Esophagus squamous epithelium (tissue), 5 donors: ENCODE data around the gene ACTG1. TPM values are rescaled to one million over a fixed set of nuclear protein-coding genes. Genes with fewer than 3 reads are reported as not detected.

Source experiments
- DNase-seq: peaks from one replicate; lab custom pipeline; 2025; lab: John Stamatoyannopoulos, UW
- H3K27ac ChIP-seq, 4 donors: fragments of 200-600 bp; sonication (generic); one replicate each; pipeline ENCODE4 v1.5.1; 2016 to 2019; ENCODE audit warnings: mild to moderate bottlenecking in 1 of 4
- H3K27me3 ChIP-seq, 4 donors: fragments of 200-600 bp; sonication (generic); 1 replicate in 3 of 4; 2 replicates in 1 of 4; pipeline versions ENCODE4 v1.5.1 to v1.6.0; 2017 to 2021; ENCODE audit warnings: antibody characterized with exemption in 1 of 4
- H3K36me3 ChIP-seq, 3 donors: fragments of 200-600 bp; sonication (generic); one replicate each; pipeline ENCODE4 v1.5.1; 2016 to 2019
- H3K4me1 ChIP-seq, 3 donors: fragments of 200-600 bp; sonication (generic); one replicate each; pipeline ENCODE4 v1.5.1; 2017 to 2019
- H3K4me3 ChIP-seq, 4 donors: fragments of 200-600 bp; sonication (generic); 1 replicate in 3 of 4; 2 replicates in 1 of 4; pipeline ENCODE4 v1.5.1; 2016 to 2019; ENCODE audit warnings: mild to moderate bottlenecking in 2 of 4, moderate library complexity in 1 of 4
- H3K9me3 ChIP-seq, 3 donors: fragments of 200-600 bp; sonication (generic); one replicate each; pipeline ENCODE4 v1.5.1; 2016 to 2019
- CTCF ChIP-seq, 6 experiments: fragments of 450-650 bp in 4 of 6; fragments of 200-600 bp in 2 of 6; sonication (generic) in 2 of 6; IDR thresholded peaks; one replicate each; pipeline ENCODE4 v1.5.1; 2016 to 2019; ENCODE audit warnings: antibody characterized with exemption in 6 of 6, mild to moderate bottlenecking in 4 of 6, moderate library complexity in 4 of 6
- POLR2A ChIP-seq, 4 donors: fragments of 450-650 bp; IDR thresholded peaks; one replicate each; pipeline ENCODE4 v1.6.1; 2017; ENCODE audit warnings: antibody characterized with exemption in 4 of 4, mild to moderate bottlenecking in 4 of 4, moderate library complexity in 3 of 4
- WGBS, 2 donors: methylation state at CpG; one replicate each; pipeline ENCODE4 v1.1.5; 2018; 5-methylcytosine and 5-hydroxymethylcytosine counted together
- intact Hi-C: fragments of 100-400 bp; cut with DNase I; formaldehyde crosslinking; loops from one replicate; pipeline ENCODE4 v1.15.0; 2022
- total RNA-seq, 4 donors: library from RNA; depleted of rRNA; stranded (reverse); fragments of >200 nt; gene quantifications; one replicate each; pipeline ENCODE4 v1.1.0, GENCODE V29; 2016
- donor health status: DM: yes; HTN: yes; CAD: no.

The ACTG1 gene
- total RNA-seq, 4 donors from 2014 or later: 3,349 to 6,664 (median 4,433) TPM

- TF ChIP-seq POLR2A (IDR thresholded peaks at IDR 0.05) (no peak), CTCF (IDR thresholded peaks at IDR 0.05) (no peak)
- peaks cover 0 to 11% (median 5%) of the 10 kb centered on the region in 3 donors for H3K4me1 ChIP-seq
- H3K27ac ChIP-seq: no peak overlapping the region
- intact Hi-C loops: no loop called here
- 100% methylated on average over 2 of the region's 6 CpGs; no CpG with 5 or more reads in 1 of the 2 donors for WGBS, 2 donors
- H3K27me3 ChIP-seq: peaks cover 0 to 81% (median 14%) of the 10 kb centered on the region in 4 donors
- H3K4me3 ChIP-seq: no peak overlapping the region
- no peaks in the 10 kb centered on the region for H3K36me3 ChIP-seq
- DNase-seq: no peak
- no peaks in the 10 kb centered on the region for H3K9me3 ChIP-seq
Measured at GRCh38 chr17:81529437-81529803, 16.8 kb upstream of the ACTG1 start.

GRCh38 chr17:81528651-81529436 lies 16.2 kb upstream of the ACTG1 start:
- Histone ChIP-seq H3K27ac (no peak overlapping the region), H3K9me3 (no peaks in the 10 kb centered on the region), H3K36me3 (no peaks in the 10 kb centered on the region), H3K4me1 (peaks cover 0 to 15% (median 5%) of the 10 kb centered on the region in 3 donors), H3K27me3 (peaks cover 0 to 81% (median 14%) of the 10 kb centered on the region in 4 donors), H3K4me3 (no peak overlapping the region)
- DNase-seq: no peak
- TF ChIP-seq POLR2A (IDR thresholded peaks at IDR 0.05) (no peak), CTCF (IDR thresholded peaks at IDR 0.05) (no peak)
- intact Hi-C loops: no loop called here
- no CpG with 5 or more reads among the region's 62 CpGs for WGBS, 2 donors

GRCh38 chr17:81528384-81528650 lies 15.7 kb upstream of the ACTG1 start:
- no peak for DNase-seq
- H3K27ac ChIP-seq: no peak overlapping the region
- H3K4me1 ChIP-seq: peaks cover 0 to 21% (median 5%) of the 10 kb centered on the region in 3 donors
- no peaks in the 10 kb centered on the region for H3K9me3 ChIP-seq
- peaks cover 0 to 82% (median 14%) of the 10 kb centered on the region in 4 donors for H3K27me3 ChIP-seq
- H3K36me3 ChIP-seq: no peaks in the 10 kb centered on the region
- WGBS, 2 donors: 58% methylated on average over 2 of the region's 20 CpGs; no CpG with 5 or more reads in 1 of the 2 donors
- no peak overlapping the region for H3K4me3 ChIP-seq
- TF ChIP-seq POLR2A (IDR thresholded peaks at IDR 0.05) (no peak), CTCF (IDR thresholded peaks at IDR 0.05) (no peak)
- intact Hi-C loops: no loop called here

- Histone ChIP-seq H3K4me1 (peaks cover 0 to 26% (median 8%) of the 10 kb centered on the region in 3 donors), H3K36me3 (no peaks in the 10 kb centered on the region), H3K27ac (no peak within 1 kb of the TSS), H3K9me3 (no peaks in the 10 kb centered on the region), H3K4me3 (no peak within 1 kb of the TSS), H3K27me3 (peaks cover 0 to 82% (median 14%) of the 10 kb centered on the region in 4 donors)
- intact Hi-C loops: no loop called here
- no peak for TF ChIP-seq POLR2A (IDR thresholded peaks at IDR 0.05)
- TF ChIP-seq CTCF (IDR thresholded peaks at IDR 0.05): peak in 1 of 6 experiments; percentile 12
- WGBS, 2 donors: 10% methylated on average over 2 of the region's 42 CpGs; no CpG with 5 or more reads in 1 of the 2 donors
- DNase-seq: no peak
Measured at GRCh38 chr17:81527591-81528383, 15.2 kb upstream of the ACTG1 start, which contains the start of gene FSCN2. Gene FSCN2 (plus strand): TSS chr17:81528377. CDS start chr17:81528532, 155 bp downstream.
